ENCODE data around the gene C2orf49.

DNA sequence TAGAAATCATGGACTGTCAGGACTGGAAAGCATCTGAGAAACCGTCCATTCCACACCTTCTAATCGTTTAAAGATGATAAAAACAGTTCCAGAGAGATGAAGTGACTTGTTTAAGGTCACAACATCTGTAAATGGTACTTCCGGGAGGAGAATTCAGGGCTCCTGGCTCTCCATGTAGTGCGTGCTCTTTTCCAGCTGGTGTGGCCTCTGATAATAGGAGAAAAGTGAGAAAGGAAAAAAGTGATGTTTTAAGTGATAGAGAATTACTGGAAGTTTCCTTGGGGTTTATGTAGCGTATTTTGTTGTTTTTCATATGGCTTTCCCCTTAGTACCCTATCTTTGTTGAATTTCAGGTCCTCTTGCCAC is 663 bp downstream of the C2orf49 start:
- TF ChIP-seq, protein P1, sequence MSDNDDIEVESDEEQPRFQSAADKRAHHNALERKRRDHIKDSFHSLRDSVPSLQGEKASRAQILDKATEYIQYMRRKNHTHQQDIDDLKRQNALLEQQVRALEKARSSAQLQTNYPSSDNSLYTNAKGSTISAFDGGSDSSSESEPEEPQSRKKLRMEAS (IDR thresholded peaks at IDR 0.05; ENCODE audit: insufficient read depth, insufficient read length): no peak
- TF ChIP-seq, protein P2, sequence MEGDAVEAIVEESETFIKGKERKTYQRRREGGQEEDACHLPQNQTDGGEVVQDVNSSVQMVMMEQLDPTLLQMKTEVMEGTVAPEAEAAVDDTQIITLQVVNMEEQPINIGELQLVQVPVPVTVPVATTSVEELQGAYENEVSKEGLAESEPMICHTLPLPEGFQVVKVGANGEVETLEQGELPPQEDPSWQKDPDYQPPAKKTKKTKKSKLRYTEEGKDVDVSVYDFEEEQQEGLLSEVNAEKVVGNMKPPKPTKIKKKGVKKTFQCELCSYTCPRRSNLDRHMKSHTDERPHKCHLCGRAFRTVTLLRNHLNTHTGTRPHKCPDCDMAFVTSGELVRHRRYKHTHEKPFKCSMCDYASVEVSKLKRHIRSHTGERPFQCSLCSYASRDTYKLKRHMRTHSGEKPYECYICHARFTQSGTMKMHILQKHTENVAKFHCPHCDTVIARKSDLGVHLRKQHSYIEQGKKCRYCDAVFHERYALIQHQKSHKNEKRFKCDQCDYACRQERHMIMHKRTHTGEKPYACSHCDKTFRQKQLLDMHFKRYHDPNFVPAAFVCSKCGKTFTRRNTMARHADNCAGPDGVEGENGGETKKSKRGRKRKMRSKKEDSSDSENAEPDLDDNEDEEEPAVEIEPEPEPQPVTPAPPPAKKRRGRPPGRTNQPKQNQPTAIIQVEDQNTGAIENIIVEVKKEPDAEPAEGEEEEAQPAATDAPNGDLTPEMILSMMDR (IDR thresholded peaks at IDR 0.05; ENCODE audit: extremely low read depth in 1 of 2, insufficient read depth in 1 of 2, low read depth in 1 of 2, low read length in 2 of 2): no peak

Measured in endothelial cell of umbilical vein (primary cell).